Stimulated activated CD4-positive, alpha-beta T cell treated with anti-CD3 and anti-CD28 coated beads, TNF-alpha, amount 100 ng/mL, for 24 hours (primary cell): ENCODE measurements around the gene SARM1.

Source experiments
- DNase-seq, 3 experiments: peaks; one replicate each; pipeline ENCODE4 v3.0.0-alpha.2; 2020; ENCODE audit warnings: low read depth in 3 of 3

Gene SARM1

GRCh38 chr17:28395426-28395825 is 23.9 kb downstream of the SARM1 start:
- DNase-seq, result no peak

GRCh38 chr17:28395968-28396367 is 24.5 kb downstream of the SARM1 start:
- no peak for DNase-seq

GRCh38 chr17:28396635-28397239 is 25.2 kb downstream of the SARM1 start:
- no peak for DNase-seq

- DNase-seq, result no peak
Observed at GRCh38 chr17:28397275-28397674, 25.8 kb downstream of the SARM1 start.

GRCh38 chr17:28397687-28398279 is 26.3 kb downstream of the SARM1 start:
- no peak for DNase-seq

GRCh38 chr17:28398280-28398981 is 26.9 kb downstream of the SARM1 start:
- DNase-seq, result no peak

DNA sequence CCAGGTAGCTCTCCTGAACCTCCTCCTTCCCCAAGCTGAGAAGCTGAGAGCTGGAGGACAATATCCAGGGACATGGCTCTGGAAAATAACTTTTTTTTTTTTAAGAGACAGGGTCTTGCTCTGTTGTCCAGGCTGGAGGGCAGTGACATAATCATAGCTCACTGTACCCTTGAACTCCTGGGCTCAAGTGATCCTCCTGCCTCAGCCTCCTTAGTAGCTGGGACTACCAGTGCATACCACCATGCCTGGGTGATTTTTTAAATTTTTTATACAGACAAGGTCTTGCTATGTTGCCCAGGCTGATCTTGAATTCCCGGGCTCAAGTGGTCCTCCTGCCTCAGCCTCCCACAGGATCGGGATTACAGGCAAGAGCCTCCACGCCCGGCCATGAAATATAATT is 28.3 kb downstream of the SARM1 start:
- DNase-seq, result no peak

DNA sequence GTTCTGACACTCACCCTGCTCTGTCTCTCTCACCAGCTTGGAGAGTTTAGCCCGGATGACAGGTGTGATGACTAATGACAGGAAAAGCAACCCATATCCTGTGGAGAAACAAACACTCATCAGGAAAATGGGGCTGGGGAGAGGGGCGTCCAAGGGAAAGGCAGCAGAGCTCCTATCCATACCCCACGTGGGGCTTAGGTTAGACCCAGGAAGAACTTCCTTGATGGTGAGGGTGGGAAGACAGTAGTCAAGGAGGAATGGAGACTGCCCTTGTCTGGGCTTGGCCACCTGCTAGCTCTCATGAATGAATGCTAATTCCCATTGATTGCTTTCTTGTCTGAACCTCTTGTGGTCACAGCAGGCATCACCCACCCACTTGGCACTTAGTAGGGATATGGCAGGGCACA is 30.7 kb downstream of the SARM1 start:
- no peak for DNase-seq

DNA sequence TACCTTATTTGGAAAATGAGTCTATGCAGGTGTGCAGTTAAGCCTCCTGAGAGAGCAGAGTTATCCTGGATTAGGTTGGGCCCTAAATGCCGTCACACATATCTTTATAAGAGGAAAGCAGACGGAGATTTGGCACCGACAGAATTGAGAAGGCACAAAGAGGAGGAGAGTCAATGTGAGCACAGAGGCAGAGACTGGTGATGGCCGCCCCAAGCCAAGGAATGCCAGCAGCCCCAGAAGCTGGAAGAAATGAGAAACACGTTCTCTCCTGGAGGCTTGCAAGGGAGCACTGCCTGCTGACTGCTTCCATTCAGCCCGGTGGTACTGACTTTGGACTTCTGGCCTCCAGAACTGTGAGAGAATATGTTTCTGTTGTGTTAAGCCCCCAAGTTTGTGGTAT is 31.4 kb downstream of the SARM1 start:
- no peak for DNase-seq

- DNase-seq, result no peak
Observed at GRCh38 chr17:28404007-28404406, 32.5 kb downstream of the SARM1 start.

DNA sequence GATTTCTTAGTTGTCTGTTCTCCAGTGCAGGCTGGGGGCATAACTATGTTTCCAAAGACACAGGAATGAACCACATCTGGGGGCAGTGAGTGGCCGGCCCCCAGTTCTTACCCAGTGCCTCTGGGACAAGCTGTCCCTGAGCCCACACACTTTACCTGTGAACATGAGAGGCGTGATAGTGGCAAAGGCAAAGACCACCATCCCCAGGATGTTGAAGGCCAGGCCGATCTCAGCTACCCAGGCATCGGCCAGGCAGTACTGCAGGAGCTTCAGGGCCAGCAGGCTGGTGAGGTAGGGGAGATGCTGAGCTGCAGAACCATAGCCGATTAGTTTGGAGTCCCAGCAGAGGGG is 32.9 kb downstream of the SARM1 start:
- no peak for DNase-seq

DNA sequence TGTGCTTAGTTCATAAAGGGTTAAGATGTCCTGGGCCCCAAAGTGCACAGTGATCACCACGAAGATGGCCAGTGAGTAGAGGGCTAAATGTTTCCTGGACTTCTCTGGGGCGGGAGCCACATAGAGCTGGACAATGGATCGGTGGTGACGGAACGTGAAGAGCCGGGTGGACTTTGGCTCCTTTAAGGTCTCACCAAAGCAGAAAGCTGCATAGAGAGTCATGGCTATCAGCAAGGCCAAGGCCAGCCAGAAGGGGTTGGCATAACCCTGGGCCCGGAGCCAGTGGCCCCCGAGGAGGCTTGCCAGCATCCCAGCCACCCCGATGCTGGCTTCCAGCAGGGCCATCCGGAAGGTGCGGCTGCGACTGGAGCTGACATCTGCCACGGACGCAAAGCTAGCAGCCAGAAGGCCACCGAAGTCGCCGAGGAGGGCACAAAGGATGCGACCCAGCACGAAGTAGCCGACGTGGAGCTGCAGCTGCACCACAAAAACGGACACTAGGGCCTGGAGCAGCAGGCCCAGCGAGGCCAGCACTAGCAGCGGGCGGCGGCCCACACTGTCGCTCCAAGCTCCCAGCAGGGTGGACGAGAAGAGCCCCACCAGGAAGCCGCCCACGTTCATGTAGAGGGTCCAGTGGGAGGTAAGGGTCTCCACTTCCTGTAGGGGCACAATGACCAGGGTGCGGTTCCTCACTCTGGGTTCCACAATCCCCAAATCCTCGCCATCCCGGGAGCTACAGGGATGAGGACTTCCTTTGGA is 33.5 kb downstream of the SARM1 start:
- no peak for DNase-seq

DNA sequence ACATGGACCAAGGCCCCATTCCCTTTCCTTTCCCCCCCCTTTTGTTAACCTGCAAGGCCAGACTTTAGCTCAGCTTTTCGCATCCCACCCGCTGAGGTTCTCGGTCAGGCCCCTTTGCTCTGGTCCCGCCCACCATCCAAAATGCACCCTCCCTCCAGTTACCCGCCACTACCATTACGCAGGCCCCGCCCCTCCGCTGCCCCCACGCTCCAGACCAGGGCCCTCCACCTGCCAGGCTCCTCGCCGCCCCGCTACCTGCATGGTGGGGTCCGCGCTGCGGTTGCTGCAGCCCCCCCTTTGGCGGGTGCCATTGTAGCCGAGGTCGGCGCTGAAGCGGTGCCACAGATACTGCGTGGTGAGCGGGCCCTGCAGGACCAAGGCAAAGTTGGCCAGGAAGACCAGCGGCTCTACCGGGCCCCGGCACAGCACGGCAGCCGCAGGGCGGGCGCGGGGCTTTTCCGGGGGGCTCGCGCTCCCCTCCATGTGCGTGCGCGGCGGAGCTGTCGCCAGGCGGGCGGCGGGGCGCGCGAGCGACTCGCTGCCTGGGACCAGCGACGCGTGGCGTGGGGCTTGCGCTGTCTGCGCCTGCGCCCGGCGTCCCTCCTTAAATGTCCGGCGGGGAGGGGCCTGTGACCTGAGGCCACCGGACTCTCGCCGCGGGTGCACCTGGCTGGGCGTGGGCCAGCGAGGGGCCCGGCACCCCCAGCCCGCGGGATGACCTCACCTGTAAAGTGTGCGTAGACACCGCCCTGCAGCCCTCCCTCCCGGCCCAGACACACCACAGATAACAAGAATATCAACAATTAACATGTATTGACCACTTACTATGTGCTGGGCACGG is 34.4 kb downstream of the SARM1 start, which contains the start of gene SLC46A1:
Gene SLC46A1, minus strand, starts transcription at position 581 of the 841 bp plus-strand sequence. Its CDS starts 98 bp downstream, at position 483.
- peak; percentile 26 to 72 (median 43) for DNase-seq

DNA sequence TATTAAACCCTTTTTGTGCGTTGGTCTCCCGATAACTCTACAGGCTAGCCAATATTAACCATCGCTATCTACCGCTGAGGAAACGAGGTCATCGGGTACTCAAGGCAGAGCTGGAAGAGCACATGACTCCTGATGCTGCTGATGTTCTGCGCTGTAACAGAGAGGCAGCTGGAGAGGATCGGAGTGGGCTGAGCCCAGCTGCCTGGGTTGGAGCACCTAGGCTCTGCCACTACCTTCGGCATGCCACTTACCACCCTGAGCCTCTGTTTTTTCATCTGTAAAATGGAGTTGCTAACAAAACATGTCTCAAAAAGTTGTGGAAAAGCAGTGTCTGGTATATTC is 35.0 kb downstream of the SARM1 start:
- DNase-seq, result no peak

GRCh38 chr17:28407130-28407973 is 35.9 kb downstream of the SARM1 start:
- no peak for DNase-seq

- no peak for DNase-seq
Observed at GRCh38 chr17:28407974-28408306, 36.4 kb downstream of the SARM1 start.

GRCh38 chr17:28412099-28412498 is 40.6 kb downstream of the SARM1 start:
- DNase-seq, result no peak

GRCh38 chr17:28413804-28414203 is 42.3 kb downstream of the SARM1 start:
- no peak for DNase-seq

DNA sequence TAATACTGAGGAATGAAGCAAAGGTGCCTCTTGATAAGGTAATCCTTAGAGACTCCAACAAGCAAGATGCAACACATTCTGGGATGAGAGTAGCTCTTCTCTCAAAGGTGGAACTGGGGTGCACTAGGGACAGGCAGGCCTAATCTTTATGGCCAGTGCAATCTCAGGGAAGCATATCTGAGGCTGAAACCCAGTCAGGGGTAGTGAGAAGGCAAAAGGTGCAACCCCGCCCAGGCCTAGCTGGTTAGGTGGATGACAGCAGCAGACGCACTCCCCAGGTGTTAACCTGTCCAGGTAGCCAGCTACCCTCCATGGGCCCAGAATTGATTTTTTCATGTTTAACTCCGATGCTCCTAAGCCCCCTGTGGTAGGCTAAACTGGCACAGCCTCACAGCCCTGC is 44.4 kb downstream of the SARM1 start:
- no peak for DNase-seq

DNA sequence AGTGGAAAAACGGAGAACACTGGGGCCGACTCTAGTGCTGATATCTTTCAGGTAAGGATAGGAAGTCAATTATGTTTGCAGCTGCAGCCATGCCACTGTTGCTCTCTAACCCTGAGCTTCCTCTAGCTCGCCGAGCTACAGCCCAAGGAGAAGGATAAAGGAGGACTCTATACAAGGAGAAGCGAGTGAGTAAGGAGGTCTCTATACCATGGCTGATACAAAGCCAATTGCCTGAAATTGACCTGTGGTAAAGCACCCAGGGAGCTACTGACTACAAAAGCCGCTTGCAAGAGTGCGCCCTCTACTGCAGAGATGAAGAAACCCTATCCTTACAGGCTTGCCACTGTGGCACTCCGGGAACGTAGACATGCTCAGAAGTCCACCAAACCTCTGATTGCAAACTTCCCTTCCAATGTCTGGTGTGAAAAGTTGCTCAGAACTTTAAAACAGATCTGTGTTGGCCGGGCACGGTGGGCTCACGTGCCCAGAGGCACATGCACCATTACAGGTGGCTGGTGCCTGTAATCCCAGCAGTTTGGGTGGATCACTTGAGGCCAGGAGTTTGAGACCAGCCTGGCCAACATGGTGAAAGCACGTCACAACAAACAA is 45.3 kb downstream of the SARM1 start:
- DNase-seq, result peak; percentile 6 to 45 (median 33)
